Dedifferentiated amniotic fluid mesenchymal stem cell (primary cell): ENCODE measurements around the gene TCAIM.
"Not testable (repeated sequence)": the region's sequence is repeated elsewhere in the genome, so short reads cannot be mapped to it uniquely, and the experiment has no call there.

ENCODE experiments used
- DNase-seq: peaks from one replicate; pipeline ENCODE4 v3.0.0-alpha.2; 2016; ENCODE audit errors: extremely low spot score

The TCAIM gene

GRCh38 chr3:44343421-44343820, 4.9 kb downstream of the TCAIM start:
- DNase-seq, result no peak

- not testable (repeated sequence) for DNase-seq
Observed at GRCh38 chr3:44346590-44346989, 8.0 kb downstream of the TCAIM start.

- no peak for DNase-seq
Observed at GRCh38 chr3:44348993-44349392, 10.4 kb downstream of the TCAIM start.

- DNase-seq, result no peak
Observed at GRCh38 chr3:44353355-44353924, 14.9 kb downstream of the TCAIM start.

GRCh38 chr3:44355362-44356033, 16.9 kb downstream of the TCAIM start:
- peak; percentile 76 for DNase-seq

GRCh38 chr3:44359146-44359751, 20.7 kb downstream of the TCAIM start:
- no peak for DNase-seq

GRCh38 chr3:44363591-44363990, 25.0 kb downstream of the TCAIM start:
- DNase-seq, result no peak

GRCh38 chr3:44365952-44366351, 27.4 kb downstream of the TCAIM start:
- no peak for DNase-seq

GRCh38 chr3:44375450-44375849, 36.9 kb downstream of the TCAIM start:
- no peak for DNase-seq

- DNase-seq, result no peak
Observed at GRCh38 chr3:44387404-44387803, 48.8 kb downstream of the TCAIM start.

GRCh38 chr3:44392489-44392888, 53.9 kb downstream of the TCAIM start:
- no peak for DNase-seq

- DNase-seq, result no peak
Observed at GRCh38 chr3:44395714-44396113, 57.1 kb downstream of the TCAIM start.

- DNase-seq, result no peak
Observed at GRCh38 chr3:44396200-44397171, 57.9 kb downstream of the TCAIM start.

GRCh38 chr3:44398271-44398670, 59.7 kb downstream of the TCAIM start:
- not testable (repeated sequence) for DNase-seq

GRCh38 chr3:44398853-44399252, 60.3 kb downstream of the TCAIM start:
- DNase-seq, result no peak

GRCh38 chr3:44400771-44401170, 62.2 kb downstream of the TCAIM start:
- no peak for DNase-seq

GRCh38 chr3:44402548-44402947, 64.0 kb downstream of the TCAIM start:
- no peak for DNase-seq

- no peak for DNase-seq
Observed at GRCh38 chr3:44409640-44410410, 71.3 kb downstream of the TCAIM start.

- no peak for DNase-seq
Observed at GRCh38 chr3:44411031-44411645, 72.6 kb downstream of the TCAIM start.

- no peak for DNase-seq
Observed at GRCh38 chr3:44412365-44412764, 73.8 kb downstream of the TCAIM start.

- DNase-seq, result no peak
Observed at GRCh38 chr3:44414517-44415090, 76.0 kb downstream of the TCAIM start.
